Fibroblast of the conjunctiva (primary cell): ENCODE data around the gene NGRN.

Experiments used
- DNase-seq: peaks from one replicate; pipeline ENCODE4 v3.0.0-alpha.2; 2010; ENCODE audit warnings: low read depth

Gene NGRN

DNA sequence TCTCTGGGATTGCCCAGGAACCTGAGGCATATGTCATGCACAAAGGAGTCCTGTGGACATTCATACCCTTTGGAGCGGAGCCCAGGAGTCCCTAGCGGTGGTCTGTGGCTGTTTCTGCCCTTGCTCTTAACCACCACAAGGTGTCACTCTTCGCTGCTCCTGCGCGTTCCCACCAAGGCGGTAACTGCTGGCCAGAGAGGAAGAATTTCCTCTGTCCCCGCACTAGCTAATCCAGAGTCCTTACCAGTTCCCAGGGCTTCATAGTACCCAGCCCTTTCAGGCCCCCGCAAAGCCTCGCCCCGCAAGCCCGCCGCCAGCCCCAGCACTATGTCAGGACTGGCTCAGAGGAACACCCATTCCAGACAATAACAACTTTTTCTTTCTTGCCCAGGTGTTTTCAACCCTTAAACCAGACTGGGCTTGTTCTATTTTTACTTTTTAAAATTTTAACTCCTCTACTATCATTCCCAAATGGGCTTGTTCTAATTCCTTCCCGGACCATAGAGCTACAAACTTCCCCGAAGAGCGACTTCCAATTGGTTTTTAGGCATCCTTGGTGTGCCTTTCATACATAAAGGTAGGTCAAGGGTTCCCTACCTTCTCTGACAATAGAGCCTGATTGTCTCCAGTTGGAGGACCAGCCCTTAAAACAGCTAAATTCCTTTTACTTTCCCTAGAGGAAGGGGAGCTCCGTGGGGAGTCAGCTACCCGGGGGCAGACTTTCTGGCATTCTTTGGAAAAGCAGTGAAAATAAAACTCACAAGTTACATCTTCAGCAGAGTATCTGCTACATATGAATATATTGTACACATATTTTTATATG is 54.8 kb downstream of the NGRN start:
- peak; percentile 80 for DNase-seq

DNA sequence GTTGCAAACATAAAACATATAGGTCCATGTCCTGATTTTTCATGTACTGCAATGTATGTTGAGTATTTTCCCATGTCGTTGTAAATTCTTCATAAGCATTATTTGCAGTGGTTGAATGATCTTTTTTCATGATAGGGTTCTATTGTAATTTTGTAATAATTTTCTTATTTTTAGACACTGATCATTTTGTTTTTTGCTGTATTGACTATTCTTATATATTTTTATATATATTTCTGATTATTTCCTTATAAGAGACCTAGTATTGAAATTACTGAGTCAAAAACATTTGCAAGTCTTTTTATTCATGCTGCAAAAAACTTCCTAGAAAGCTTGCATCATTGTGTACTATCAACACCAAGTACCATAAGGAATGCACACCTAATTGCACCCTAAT is 55.4 kb downstream of the NGRN start:
- DNase-seq: no peak
